ENCODE data around the gene ZC3H14.

- TF ChIP-seq CTCF (IDR thresholded peaks at IDR 0.05; ENCODE audit: low read length), result no peak
- TF ChIP-seq EZH2 (IDR thresholded peaks at IDR 0.05; ENCODE audit: borderline replicate concordance, low read length), result no peak
These were observed 21.5 kb upstream of the ZC3H14 start for GRCh38 chr14:88541324-88541723.

Measured in OCI-LY1 (cell line).